ENCODE measurements around the gene DLG2.
"Not testable (repeated sequence)": the region's sequence is repeated elsewhere in the genome, so short reads cannot be mapped to it uniquely, and the experiment has no call there.

DLG2 gene

DNA sequence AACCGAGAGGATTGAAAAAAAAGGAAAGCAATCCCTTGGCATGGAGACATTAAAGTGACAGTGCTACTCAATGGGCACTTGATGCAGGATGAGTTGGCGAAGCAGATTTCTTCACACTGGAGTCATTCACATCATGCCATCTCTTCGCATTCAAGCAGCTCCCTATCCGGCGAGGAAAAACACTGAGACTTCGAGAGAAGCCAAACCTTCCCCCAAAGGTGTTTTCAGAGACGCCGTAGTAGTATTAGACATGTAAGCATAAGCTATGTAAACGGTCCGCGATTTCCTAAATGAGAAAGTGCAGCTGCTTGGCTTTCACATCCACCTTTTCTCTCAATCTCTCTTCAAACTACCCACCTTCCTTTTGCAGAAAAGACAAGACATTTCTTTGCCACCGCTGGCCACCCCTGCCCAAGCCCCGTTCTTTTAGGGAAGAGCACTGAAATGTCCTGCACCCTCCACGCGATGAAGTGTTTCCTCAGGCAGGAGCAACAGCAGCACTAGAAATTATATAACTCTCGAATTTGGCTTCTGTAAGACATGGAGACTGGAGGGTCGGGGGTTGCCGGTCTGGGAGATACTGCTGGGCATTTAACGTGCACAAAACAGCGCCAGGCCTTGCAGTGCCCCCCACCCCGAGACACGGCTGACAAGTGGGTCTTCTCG, at the start of gene DLG2:
TSS of gene DLG2 (minus strand) at position 13 of the 666 bp plus-strand sequence.
- DNase-seq (ENCODE audit: low read depth), result no peak
- H3K4me3 ChIP-seq (ENCODE audit: low read depth, low read length), result peak within 1 kb of the TSS; percentile 92
- TF ChIP-seq, protein P1, sequence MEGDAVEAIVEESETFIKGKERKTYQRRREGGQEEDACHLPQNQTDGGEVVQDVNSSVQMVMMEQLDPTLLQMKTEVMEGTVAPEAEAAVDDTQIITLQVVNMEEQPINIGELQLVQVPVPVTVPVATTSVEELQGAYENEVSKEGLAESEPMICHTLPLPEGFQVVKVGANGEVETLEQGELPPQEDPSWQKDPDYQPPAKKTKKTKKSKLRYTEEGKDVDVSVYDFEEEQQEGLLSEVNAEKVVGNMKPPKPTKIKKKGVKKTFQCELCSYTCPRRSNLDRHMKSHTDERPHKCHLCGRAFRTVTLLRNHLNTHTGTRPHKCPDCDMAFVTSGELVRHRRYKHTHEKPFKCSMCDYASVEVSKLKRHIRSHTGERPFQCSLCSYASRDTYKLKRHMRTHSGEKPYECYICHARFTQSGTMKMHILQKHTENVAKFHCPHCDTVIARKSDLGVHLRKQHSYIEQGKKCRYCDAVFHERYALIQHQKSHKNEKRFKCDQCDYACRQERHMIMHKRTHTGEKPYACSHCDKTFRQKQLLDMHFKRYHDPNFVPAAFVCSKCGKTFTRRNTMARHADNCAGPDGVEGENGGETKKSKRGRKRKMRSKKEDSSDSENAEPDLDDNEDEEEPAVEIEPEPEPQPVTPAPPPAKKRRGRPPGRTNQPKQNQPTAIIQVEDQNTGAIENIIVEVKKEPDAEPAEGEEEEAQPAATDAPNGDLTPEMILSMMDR (IDR thresholded peaks at IDR 0.05; ENCODE audit: low read depth, low read length, missing control alignments), result no peak

DNA sequence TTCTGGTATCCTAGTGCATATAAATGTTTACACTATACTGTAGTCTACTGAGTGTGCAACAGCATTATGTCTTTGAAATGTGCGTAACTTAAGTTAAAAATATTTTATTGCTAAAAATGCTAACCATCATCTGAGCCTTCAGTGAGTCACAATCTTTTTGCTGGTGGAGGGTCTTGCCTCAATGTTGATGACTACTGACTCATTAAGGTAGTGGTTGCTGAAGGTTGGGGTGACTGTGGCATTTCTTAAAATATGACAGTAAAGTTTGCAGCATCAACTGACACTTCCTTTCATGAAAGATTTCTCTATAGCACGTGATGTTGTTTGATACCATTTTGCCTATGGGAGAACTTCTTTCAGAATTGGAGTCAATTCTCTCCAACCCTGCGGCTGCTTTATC, 46.2 kb upstream of the DLG2 start:
- no peak overlapping the region for H3K4me3 ChIP-seq (ENCODE audit: low read depth, low read length)
- DNase-seq (ENCODE audit: low read depth), result no peak
- TF ChIP-seq, protein P1 (IDR thresholded peaks at IDR 0.05; ENCODE audit: low read depth, low read length, missing control alignments), result no peak

- TF ChIP-seq, protein P1 (IDR thresholded peaks at IDR 0.05; ENCODE audit: low read depth, low read length, missing control alignments), result no peak
- H3K4me3 ChIP-seq (ENCODE audit: low read depth, low read length), result no peak overlapping the region
- DNase-seq (ENCODE audit: low read depth), result no peak
Observed at GRCh38 chr11:85672105-85672902, 45.2 kb upstream of the DLG2 start.

DNA sequence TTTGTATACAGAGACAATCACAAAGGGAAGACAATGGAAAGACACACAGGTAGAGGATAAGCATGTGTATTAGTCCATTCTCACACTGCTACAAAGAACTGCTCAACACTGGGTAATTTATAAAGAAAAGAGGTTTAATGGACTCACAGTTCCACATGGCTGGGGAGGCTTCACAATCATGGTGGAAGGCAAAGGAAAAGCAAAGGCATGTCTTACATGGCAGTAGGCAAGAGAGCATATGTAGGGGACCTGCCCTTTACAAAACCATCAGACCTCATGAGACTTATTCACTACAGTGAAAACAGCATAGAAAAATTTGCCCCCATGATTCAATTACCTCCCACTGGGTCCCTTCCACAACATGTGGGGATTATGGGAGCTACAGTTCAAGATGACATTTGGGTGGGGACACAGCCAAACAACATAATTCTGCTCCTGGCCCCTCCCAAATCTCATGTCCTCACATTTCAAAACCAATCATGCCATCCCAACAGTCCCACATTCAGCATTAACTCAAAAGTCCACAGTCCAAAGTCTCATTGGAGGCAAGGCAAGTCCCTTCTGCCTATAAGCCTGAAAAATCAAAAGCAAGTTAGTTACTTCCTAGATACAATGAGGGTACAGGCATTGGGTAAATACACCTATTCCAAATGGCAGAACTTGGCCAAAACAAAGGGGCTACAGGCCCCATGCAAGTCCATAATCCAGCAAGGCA, 44.0 kb upstream of the DLG2 start:
- not testable (repeated sequence) for H3K4me3 ChIP-seq (ENCODE audit: low read depth, low read length); DNase-seq (ENCODE audit: low read depth)

- no peak overlapping the region for H3K4me3 ChIP-seq (ENCODE audit: low read depth, low read length)
- TF ChIP-seq, protein P1 (IDR thresholded peaks at IDR 0.05; ENCODE audit: low read depth, low read length, missing control alignments), result no peak
- no peak for DNase-seq (ENCODE audit: low read depth)
Observed at GRCh38 chr11:85668157-85668556, 41.0 kb upstream of the DLG2 start.

- no peak overlapping the region for H3K4me3 ChIP-seq (ENCODE audit: low read depth, low read length)
- TF ChIP-seq, protein P1 (IDR thresholded peaks at IDR 0.05; ENCODE audit: low read depth, low read length, missing control alignments), result no peak
- DNase-seq (ENCODE audit: low read depth), result no peak
Observed at GRCh38 chr11:85666687-85667086, 39.5 kb upstream of the DLG2 start.

DNA sequence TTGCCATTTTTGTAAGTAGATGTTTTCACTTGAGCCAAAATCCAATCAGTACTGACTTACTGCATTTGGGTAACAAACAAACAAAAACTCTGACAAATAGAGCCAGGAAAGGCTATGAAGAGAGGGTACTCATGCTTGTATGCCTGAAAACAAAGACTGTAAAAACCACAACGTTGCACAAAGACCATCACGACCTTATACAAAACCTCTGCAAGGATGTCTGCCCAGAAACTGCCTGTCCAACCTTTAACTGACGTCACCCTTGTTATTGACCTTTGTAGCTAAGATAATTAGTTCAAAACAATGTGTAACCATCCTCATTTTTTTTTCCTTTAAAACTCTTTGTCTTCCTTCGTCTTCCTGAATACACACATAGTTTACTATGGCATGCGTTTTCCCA, 38.6 kb upstream of the DLG2 start:
- no peak overlapping the region for H3K4me3 ChIP-seq (ENCODE audit: low read depth, low read length)
- no peak for DNase-seq (ENCODE audit: low read depth)

More for the DNA sequence above, 38.6 kb upstream of the DLG2 start:
- TF ChIP-seq, protein P1 (IDR thresholded peaks at IDR 0.05; ENCODE audit: low read depth, low read length, missing control alignments), result no peak

Data from GM12864 (cell line).